NOMO-1 (cell line): ENCODE results near the gene CCDC102B.
"Not testable (repeated sequence)": the region's sequence is repeated elsewhere in the genome, so short reads cannot be mapped to it uniquely, and the experiment has no call there.

ENCODE experiments used
- DNase-seq, 2 experiments: peaks; one replicate each; lab custom pipeline; 2025; ENCODE audit not compliant: unreplicated experiment in 2 of 2; lab: John Stamatoyannopoulos, UW

Gene CCDC102B

GRCh38 chr18:68962623-68963022 is 164.7 kb downstream of the CCDC102B start:
- DNase-seq: no peak

DNA sequence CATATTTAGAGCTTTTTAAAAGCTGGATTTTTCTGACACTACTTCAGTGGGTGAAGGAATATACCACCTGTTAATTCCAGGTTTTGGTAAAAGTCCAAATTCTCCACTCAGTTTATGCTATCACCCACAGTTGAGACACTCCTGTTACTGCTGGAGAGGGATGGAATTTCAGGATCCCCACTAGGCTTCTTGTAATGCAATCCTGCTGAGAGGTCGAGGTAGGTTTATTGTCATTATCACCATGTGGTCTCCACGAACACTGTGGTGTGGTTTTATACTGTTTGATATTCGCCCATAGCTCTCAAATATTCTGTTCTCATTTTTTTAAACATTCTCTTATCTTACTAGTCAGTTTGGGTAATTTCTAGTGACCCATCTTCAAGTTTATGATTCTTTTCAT is 167.9 kb downstream of the CCDC102B start:
- DNase-seq: no peak

GRCh38 chr18:68969027-68969426 is 171.1 kb downstream of the CCDC102B start:
- no peak for DNase-seq

DNA sequence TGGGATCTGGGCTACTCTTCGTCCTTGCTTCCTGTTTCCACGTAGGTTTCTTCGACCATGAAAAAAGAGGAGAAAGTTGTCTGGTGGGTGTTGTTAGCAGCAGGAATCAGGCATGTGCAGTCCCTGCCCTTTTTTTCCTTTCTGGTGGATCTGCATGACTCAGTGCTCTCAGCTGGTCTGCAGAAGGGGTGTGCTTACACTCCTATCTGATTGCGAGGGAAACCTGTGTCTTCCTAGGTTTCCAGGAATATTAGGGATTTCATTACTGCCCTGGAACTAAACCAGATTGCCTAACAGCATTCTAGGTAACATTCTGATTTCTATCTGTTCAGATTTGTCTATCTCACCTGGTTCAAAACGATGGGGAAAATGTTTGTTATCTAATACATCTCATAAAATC is 174.3 kb downstream of the CCDC102B start:
- no peak for DNase-seq

DNA sequence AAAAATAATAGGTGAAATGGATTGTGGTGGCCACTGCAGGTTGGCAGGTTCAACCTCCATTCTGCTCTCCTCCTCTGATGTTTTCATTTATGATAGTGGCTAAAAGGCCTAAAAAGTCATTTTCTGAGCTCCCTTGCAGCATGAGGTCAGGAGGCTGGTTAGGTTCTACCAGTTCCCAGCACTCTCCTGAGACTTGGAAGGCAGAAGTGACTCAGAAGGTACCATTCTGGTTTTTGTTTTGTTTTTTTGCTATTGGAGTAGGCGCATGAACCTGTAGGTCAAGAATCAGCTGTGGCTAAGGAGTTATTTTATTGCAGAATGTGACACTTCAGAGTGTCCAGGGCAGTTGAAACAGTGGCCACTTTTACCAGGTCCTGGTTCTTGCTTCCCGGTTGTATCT is 181.9 kb downstream of the CCDC102B start:
- DNase-seq: no peak

DNA sequence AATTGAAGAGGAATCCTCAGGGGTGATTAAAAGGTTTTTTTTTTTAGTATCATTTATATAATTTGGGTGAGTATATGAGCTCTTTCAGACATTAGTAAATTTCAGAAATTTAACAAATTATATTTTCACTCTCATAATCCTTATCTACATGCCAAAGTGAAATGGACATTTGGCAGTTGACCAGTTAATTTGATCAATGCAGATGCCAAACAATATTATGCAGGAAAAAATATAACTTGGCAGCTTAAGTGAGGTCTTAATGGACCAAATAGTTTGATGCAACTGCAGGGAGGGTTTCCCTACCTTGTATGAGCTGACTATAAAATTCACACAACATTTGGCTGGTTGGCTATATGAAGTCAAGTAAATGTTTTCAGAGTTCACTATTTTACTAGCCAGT is 185.2 kb downstream of the CCDC102B start:
- no peak for DNase-seq

GRCh38 chr18:68984342-68984741 is 186.5 kb downstream of the CCDC102B start:
- no peak for DNase-seq

DNA sequence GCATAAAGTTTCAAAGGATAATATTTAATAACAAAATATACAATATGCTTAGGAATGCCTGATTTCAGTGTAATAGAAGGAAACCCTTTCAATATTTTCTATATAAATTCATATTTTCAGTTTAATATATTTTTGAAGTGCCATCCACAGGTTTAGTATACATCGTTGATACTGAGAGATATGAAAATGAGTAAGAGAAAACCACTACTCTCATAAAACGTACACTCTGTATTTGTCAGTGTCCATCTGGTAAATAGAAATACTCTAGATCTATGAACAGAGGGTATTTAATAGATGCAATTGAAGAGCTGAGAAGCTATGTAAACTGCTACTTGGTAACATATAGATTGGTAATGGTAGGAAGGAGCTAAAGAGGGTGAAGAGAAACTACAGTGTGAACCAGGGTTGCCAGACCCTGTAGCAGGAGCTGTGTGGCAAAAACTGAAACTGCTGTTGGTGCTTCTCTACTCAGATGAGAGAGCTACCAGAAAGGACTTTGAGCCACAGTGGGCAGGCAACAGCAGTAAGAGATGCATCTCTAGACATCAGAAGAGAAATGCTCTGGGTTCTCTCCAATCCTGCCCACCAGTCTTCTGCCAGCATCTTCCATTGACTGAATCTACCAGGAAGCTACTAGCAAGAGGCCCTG is 187.4 kb downstream of the CCDC102B start:
- DNase-seq: no peak

- DNase-seq: no peak
Observed at GRCh38 chr18:68991286-68991685, 193.4 kb downstream of the CCDC102B start.

DNA sequence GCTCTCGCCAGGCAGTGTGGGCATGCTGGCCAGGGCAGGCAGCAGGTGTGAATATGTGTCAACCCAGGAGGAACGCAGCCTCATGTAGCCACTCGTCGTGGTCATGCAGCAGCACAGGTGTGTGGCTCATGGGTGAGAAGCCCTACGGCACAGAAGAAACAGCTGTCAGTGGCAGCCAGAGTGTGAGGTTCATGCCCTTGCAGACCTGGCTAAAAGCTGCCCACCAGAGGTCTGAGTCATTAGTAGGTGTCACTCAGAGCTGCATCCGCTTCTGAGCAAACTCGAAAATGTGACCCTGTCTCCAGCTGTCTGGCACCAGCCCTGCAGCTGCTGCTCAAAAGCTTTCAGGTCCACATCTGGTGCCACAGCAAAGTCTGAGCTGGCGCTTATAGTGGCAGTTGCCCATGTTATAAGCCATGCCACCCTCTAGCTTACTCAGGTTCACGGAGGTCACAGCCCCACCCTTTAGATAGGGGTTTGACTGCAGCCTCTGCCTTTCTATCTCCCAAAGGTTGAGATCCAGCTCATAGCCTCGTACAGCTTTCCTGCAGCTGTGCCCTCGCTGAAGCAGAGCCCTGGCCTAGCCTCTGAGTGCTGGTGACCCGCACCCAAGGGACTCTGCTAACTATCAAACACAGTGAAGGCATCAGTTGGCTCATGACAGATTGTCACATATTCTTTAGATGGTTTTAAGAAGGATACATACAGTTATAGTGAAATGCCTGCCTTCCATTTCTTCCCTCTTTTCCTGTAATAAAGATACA is 195.0 kb downstream of the CCDC102B start:
- DNase-seq: no peak

- DNase-seq: no peak
Observed at GRCh38 chr18:68995675-68996074, 197.8 kb downstream of the CCDC102B start.

- no peak for DNase-seq
Observed at GRCh38 chr18:68997845-68998244, 200.0 kb downstream of the CCDC102B start.

DNA sequence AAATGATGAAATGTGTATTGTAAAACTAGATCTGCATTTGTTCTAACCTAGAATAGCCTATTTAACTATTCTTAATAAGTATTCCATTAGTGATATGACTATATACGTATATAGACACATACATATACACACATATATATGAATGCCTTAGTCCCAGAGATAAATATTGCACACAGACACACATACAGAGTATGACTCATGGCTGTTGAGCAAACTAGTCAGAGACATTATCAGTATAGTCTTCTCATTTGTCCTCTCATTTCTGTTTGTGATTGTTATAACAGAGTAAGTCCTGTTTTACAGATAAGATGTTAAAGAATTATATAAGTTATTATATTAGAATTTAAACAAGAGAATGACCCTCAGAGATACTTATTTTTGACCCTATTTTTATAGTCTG is 202.5 kb downstream of the CCDC102B start:
- DNase-seq: no peak

DNA sequence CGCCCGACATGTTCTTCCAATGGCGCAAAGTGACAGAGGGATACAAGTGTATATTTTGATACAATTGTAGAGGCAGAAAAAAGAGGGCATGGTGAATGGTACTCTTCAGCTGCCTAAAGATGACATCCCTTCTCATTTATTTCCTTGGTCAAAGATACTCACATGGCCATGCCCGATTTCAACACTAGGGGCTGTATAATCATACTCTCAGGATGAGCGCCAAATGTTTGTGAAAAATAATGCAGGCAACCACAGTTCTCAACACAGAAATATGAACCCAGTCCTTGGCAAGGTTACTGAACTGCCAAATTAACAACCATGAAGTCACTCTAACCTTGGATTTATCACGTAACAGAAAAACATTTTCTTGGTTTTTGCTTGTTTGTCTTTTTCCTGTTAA is 204.4 kb downstream of the CCDC102B start:
- DNase-seq: no peak

DNA sequence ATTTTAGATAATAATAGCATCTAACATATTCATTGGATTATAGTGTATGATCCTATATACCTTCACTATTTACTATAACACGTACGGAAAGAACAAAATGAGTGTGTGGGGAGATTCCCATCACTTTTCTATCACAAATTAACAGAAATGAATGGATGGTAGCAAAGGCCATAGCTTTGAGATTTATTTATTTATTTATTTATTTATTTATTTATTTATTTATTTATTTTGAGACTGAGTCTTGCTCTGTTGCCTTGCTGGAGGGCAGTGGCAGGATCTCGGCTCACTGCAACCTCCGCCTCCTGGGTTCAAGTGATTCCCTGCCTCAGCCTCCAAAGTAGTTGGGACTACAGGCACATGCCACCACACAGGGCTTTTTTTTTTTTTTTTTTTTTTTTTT is 208.3 kb downstream of the CCDC102B start:
- not testable (repeated sequence) for DNase-seq

- DNase-seq: no peak
Observed at GRCh38 chr18:69008538-69008937, 210.7 kb downstream of the CCDC102B start.

GRCh38 chr18:69021211-69021805 is 223.4 kb downstream of the CCDC102B start:
- no peak for DNase-seq

DNA sequence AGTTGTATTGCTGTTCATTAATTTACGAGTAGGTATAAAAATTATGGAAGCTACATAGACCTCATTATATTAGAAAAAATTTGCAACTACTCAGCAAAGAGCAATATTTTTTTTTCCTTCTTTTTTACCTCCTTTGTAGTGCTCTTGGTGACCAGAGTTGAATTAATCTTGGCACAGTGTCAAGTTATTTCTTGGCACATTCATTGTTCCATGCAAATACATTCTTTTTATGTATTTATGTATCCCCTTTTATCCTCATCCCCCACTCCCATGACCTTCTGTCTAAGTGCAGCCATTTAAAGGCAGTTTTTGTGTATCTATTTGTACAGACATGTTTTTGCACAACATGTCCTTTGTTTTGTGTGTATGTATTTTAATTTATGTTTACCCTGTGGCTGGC is 224.5 kb downstream of the CCDC102B start:
- DNase-seq: no peak

DNA sequence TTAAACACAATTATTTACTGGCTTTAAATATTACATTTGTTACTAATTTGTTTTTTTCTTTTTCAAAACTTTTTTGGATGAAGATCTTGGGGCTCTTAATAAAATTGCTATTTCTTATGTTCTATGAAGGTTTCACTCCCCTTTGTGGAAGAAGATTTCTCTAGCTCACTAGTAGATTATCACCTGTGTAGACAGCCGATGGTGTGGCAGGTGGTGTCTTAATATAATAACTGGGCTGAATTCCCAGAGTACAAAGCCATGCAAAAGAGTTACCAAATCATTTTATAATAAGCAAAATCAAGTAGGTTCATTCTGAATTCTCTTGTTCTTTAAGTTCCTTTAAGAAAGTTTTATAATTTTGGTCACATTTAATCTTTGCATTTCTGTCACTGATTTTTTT is 233.7 kb downstream of the CCDC102B start:
- DNase-seq: no peak

- DNase-seq: no peak
Observed at GRCh38 chr18:69032009-69032408, 234.1 kb downstream of the CCDC102B start.

DNA sequence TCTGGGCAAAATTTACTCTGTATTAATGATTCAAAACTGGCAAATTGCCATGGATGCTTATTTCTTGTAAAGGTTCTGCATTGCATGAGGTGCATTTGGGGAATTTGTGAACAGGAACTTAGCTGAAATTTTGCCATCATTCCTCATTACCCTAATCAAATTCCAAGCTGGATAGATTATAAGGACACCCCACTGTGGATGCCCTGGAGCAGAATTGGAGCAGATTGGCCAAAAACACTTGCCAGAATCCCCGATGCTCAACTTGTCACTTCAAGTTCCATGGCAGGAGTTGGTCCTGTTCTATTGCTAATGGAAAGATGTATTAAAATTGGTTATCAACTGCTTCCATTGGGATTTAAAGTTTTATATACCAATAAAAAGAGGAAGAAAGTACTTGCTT is 237.9 kb downstream of the CCDC102B start:
- no peak for DNase-seq

- no peak for DNase-seq
Observed at GRCh38 chr18:69044215-69044614, 246.3 kb downstream of the CCDC102B start.
